Neural progenitor cell (in vitro differentiated cells): ENCODE results near the gene TBX20. TPM values are rescaled to one million over a fixed set of nuclear protein-coding genes. Genes with fewer than 3 reads are reported as not detected.

Source experiments
- DNase-seq: peaks from one replicate; pipeline ENCODE4 v3.0.0-alpha.2; 2016; ENCODE audit warnings: low spot score
- H2AFZ ChIP-seq: fragments of 200-600 bp; sonication (generic); replicated peaks from 2 replicates; pipeline ENCODE4 v1.6.1; 2016; ENCODE audit warnings: antibody characterized with exemption
- H3F3A ChIP-seq: fragments of 200-600 bp; sonication (generic); 2 replicates; pipeline ENCODE4 v1.6.1; 2016; ENCODE audit warnings: antibody characterized with exemption, low read depth
- H3K27ac ChIP-seq: fragments of 200-600 bp; sonication (generic); 2 replicates; pipeline ENCODE4 v1.5.1; 2016; ENCODE audit warnings: mild to moderate bottlenecking
- H3K27me3 ChIP-seq: fragments of 200-600 bp; sonication (generic); 2 replicates; pipeline ENCODE4 v1.6.1; 2016; ENCODE audit warnings: mild to moderate bottlenecking, moderate library complexity
- H3K36me3 ChIP-seq: fragments of 200-600 bp; sonication (generic); 2 replicates; pipeline ENCODE4 v1.5.1; 2016
- H3K4me1 ChIP-seq: fragments of 200-600 bp; sonication (generic); 2 replicates; pipeline ENCODE4 v1.6.1; 2016; ENCODE audit warnings: mixed run types
- H3K4me2 ChIP-seq: fragments of 200-600 bp; sonication (generic); 2 replicates; pipeline ENCODE4 v1.6.1; 2016
- H3K4me3 ChIP-seq: fragments of 200-600 bp; sonication (generic); 2 replicates; pipeline ENCODE4 v1.5.1; 2016
- H3K79me2 ChIP-seq: fragments of 200-600 bp; sonication (generic); 2 replicates; pipeline ENCODE4 v1.6.1; 2016; ENCODE audit warnings: low read depth
- H3K9ac ChIP-seq: fragments of 200-600 bp; sonication (generic); 2 replicates; pipeline ENCODE4 v1.6.1; 2016
- H3K9me3 ChIP-seq: fragments of 200-600 bp; sonication (generic); 2 replicates; pipeline ENCODE4 v1.5.1; 2016; ENCODE audit warnings: low read depth
- H4K20me1 ChIP-seq: fragments of 200-600 bp; sonication (generic); 2 replicates; pipeline ENCODE4 v1.6.1; 2016; ENCODE audit warnings: low read depth
- H3K27ac Mint-ChIP-seq: 3 replicates; pipeline ENCODE4 v1.8.0; 2021; ENCODE audit warnings: mixed read lengths
- H3K27me3 Mint-ChIP-seq: 2 replicates; pipeline ENCODE4 v1.8.0; 2022; ENCODE audit warnings: low read depth, mild to moderate bottlenecking, inconsistent platforms, moderate library complexity, mixed read lengths; ENCODE audit not compliant: insufficient read depth
- H3K36me3 Mint-ChIP-seq: 3 replicates; pipeline ENCODE4 v1.8.0; 2021; ENCODE audit warnings: mixed read lengths
- H3K4me1 Mint-ChIP-seq: 3 replicates; pipeline ENCODE4 v1.8.0; 2021; ENCODE audit warnings: mixed read lengths
- H3K4me3 Mint-ChIP-seq: 3 replicates; pipeline ENCODE4 v1.8.0; 2021; ENCODE audit warnings: mild to moderate bottlenecking, moderate library complexity, mixed read lengths
- H3K9me3 Mint-ChIP-seq: 3 replicates; pipeline ENCODE4 v1.8.0; 2020; ENCODE audit warnings: mixed read lengths
- EZH2 ChIP-seq: fragments of 200-600 bp; sonication (generic); IDR thresholded peaks from 2 replicates; pipeline ENCODE4 v1.6.1; 2017; ENCODE audit warnings: antibody characterized with exemption, mild to moderate bottlenecking, moderate library complexity
- EZH2phosphoT487 ChIP-seq: fragments of 200-600 bp; sonication (generic); IDR thresholded peaks from 2 replicates; pipeline ENCODE4 v1.6.1; 2017; ENCODE audit warnings: antibody characterized with exemption
- total RNA-seq: library from RNA; depleted of rRNA; stranded (reverse); fragments of >200 nt; gene quantifications from 2 replicates; pipeline ENCODE4 v1.2.3, GENCODE V29; 2015; ENCODE audit warnings: low replicate concordance
- TF ChIP-seq, protein P1 (sequence below): fragments of 200-600 bp; sonication (generic); IDR thresholded peaks from 2 replicates; pipeline ENCODE4 v1.5.1; 2017; ENCODE audit warnings: antibody characterized with exemption, mild to moderate bottlenecking

Gene TBX20
- total RNA-seq, 1 donor from 2014 or later: not detected

GRCh38 chr7:35277359-35277758, 23.5 kb upstream of the TBX20 start:
- H3K9me3 Mint-ChIP-seq: no peaks in the 10 kb centered on the region
- H3K27me3 Mint-ChIP-seq: no peaks in the 10 kb centered on the region
- Histone ChIP-seq H3K36me3 (no peaks in the 10 kb centered on the region), H4K20me1 (peaks cover 8% of the 10 kb centered on the region), H3K4me1 (peaks cover 10% of the 10 kb centered on the region), H3K9me3 (no peaks in the 10 kb centered on the region), H3K27ac (no peak overlapping the region), H3K4me3 (no peak overlapping the region), H3K4me2 (no peak overlapping the region), H3K79me2 (no peaks in the 10 kb centered on the region), H3K9ac (no peak overlapping the region), H2AFZ (no peak overlapping the region), H3K27me3 (no peaks in the 10 kb centered on the region), H3F3A (peaks cover 4% of the 10 kb centered on the region)
- no peaks in the 10 kb centered on the region for H3K36me3 Mint-ChIP-seq
- no peak for DNase-seq
- H3K4me3 Mint-ChIP-seq: no peak overlapping the region
- H3K27ac Mint-ChIP-seq: no peak overlapping the region
- H3K4me1 Mint-ChIP-seq: peaks cover 16% of the 10 kb centered on the region
- no peak for TF ChIP-seq EZH2phosphoT487
- no peak for TF ChIP-seq EZH2

- Histone ChIP-seq H3K4me3 (no peak overlapping the region), H3F3A (no peaks in the 10 kb centered on the region), H3K4me1 (no peaks in the 10 kb centered on the region), H3K27me3 (no peaks in the 10 kb centered on the region), H4K20me1 (no peaks in the 10 kb centered on the region), H3K9me3 (no peaks in the 10 kb centered on the region), H3K4me2 (no peak overlapping the region), H3K79me2 (no peaks in the 10 kb centered on the region), H3K36me3 (no peaks in the 10 kb centered on the region), H3K27ac (no peak overlapping the region), H2AFZ (no peak overlapping the region), H3K9ac (no peak overlapping the region)
- DNase-seq: no peak
- H3K36me3 Mint-ChIP-seq: no peaks in the 10 kb centered on the region
- H3K27ac Mint-ChIP-seq: no peak overlapping the region
- no peaks in the 10 kb centered on the region for H3K4me1 Mint-ChIP-seq
- H3K4me3 Mint-ChIP-seq: no peak overlapping the region
- no peaks in the 10 kb centered on the region for H3K27me3 Mint-ChIP-seq
- no peaks in the 10 kb centered on the region for H3K9me3 Mint-ChIP-seq
- TF ChIP-seq, protein P1, sequence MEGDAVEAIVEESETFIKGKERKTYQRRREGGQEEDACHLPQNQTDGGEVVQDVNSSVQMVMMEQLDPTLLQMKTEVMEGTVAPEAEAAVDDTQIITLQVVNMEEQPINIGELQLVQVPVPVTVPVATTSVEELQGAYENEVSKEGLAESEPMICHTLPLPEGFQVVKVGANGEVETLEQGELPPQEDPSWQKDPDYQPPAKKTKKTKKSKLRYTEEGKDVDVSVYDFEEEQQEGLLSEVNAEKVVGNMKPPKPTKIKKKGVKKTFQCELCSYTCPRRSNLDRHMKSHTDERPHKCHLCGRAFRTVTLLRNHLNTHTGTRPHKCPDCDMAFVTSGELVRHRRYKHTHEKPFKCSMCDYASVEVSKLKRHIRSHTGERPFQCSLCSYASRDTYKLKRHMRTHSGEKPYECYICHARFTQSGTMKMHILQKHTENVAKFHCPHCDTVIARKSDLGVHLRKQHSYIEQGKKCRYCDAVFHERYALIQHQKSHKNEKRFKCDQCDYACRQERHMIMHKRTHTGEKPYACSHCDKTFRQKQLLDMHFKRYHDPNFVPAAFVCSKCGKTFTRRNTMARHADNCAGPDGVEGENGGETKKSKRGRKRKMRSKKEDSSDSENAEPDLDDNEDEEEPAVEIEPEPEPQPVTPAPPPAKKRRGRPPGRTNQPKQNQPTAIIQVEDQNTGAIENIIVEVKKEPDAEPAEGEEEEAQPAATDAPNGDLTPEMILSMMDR: no peak
- no peak for TF ChIP-seq EZH2phosphoT487
- no peak for TF ChIP-seq EZH2
Observed at GRCh38 chr7:35272246-35272645, 18.3 kb upstream of the TBX20 start.

- Mint-ChIP-seq H3K27me3 (peaks cover 10% of the 10 kb centered on the region), H3K9me3 (no peaks in the 10 kb centered on the region), H3K4me1 (no peaks in the 10 kb centered on the region), H3K4me3 (no peak overlapping the region), H3K27ac (no peak overlapping the region), H3K36me3 (no peaks in the 10 kb centered on the region)
- no peak for TF ChIP-seq EZH2
- TF ChIP-seq EZH2phosphoT487: no peak
- TF ChIP-seq, protein P1: no peak
- Histone ChIP-seq H3K27me3 (peaks cover 24% of the 10 kb centered on the region), H3K4me2 (no peak overlapping the region), H3K27ac (no peak overlapping the region), H3K4me1 (no peaks in the 10 kb centered on the region), H3K9ac (no peak overlapping the region), H3K79me2 (no peaks in the 10 kb centered on the region), H3K4me3 (no peak overlapping the region), H3K9me3 (no peaks in the 10 kb centered on the region), H3F3A (no peaks in the 10 kb centered on the region), H4K20me1 (no peaks in the 10 kb centered on the region), H3K36me3 (no peaks in the 10 kb centered on the region), H2AFZ (no peak overlapping the region)
- no peak for DNase-seq
Observed at GRCh38 chr7:35268953-35269352, 15.1 kb upstream of the TBX20 start.

GRCh38 chr7:35267411-35267810, 13.5 kb upstream of the TBX20 start:
- Histone ChIP-seq H2AFZ (no peak overlapping the region), H3K4me2 (no peak overlapping the region), H3K9ac (no peak overlapping the region), H3K79me2 (no peaks in the 10 kb centered on the region), H3F3A (no peaks in the 10 kb centered on the region), H3K4me1 (no peaks in the 10 kb centered on the region), H3K27me3 (peaks cover 39% of the 10 kb centered on the region), H3K36me3 (no peaks in the 10 kb centered on the region), H4K20me1 (no peaks in the 10 kb centered on the region), H3K9me3 (no peaks in the 10 kb centered on the region), H3K4me3 (no peak overlapping the region), H3K27ac (no peak overlapping the region)
- Mint-ChIP-seq H3K27me3 (peaks cover 25% of the 10 kb centered on the region), H3K27ac (no peak overlapping the region), H3K9me3 (no peaks in the 10 kb centered on the region), H3K4me1 (no peaks in the 10 kb centered on the region), H3K36me3 (no peaks in the 10 kb centered on the region), H3K4me3 (no peak overlapping the region)
- DNase-seq: no peak
- TF ChIP-seq, protein P1: no peak
- no peak for TF ChIP-seq EZH2
- no peak for TF ChIP-seq EZH2phosphoT487
